Esophagus squamous epithelium (tissue), 4 donors: Measurements from ENCODE around the gene ASXL1.

Experiments used
- POLR2A ChIP-seq, 4 donors: fragments of 450-650 bp; IDR thresholded peaks; one replicate each; pipeline ENCODE4 v1.6.1; 2017; ENCODE audit warnings: antibody characterized with exemption in 4 of 4, mild to moderate bottlenecking in 4 of 4, moderate library complexity in 3 of 4
- TF ChIP-seq, protein P1 (sequence below), 6 experiments: fragments of 450-650 bp in 4 of 6; fragments of 200-600 bp in 2 of 6; sonication (generic) in 2 of 6; IDR thresholded peaks; one replicate each; pipeline ENCODE4 v1.5.1; 2016 to 2019; ENCODE audit warnings: antibody characterized with exemption in 6 of 6, mild to moderate bottlenecking in 4 of 6, moderate library complexity in 4 of 6

DNA sequence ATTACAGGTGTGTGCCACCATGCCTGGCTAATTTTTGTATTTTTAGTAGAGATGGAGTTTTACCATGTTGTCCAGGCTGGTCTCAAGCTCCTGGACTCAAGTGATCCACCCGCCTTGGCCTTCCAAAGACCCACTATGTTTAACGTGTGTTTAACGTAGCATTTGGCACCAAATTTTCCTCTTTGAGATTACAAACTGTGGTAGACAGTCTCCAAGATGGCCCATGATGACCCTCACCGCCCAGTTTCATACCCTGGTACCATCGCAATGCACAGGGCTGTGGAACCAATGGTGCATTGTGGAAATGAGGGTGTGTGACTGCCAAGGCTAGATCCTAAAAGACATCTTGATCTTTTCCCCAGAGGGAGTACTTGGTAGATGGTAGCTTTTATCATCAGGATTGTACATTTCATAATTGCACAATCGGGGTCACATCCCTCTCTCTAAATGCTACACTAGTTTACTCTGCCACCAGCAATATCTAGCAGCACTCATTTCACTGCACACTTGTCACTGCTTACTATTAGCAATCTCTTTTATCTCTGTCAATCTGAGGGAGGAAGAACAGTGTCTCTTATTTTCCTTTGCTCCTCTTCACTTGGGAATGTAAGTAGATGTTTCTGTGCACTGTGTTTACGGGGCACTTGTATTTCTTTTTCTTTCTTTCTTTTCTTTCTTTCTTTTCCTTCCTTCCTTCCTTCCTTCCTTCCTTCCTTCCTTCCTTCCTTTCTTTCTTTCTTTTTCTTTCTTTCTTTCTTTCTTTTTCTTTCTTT lies 130.1 kb downstream of the ASXL1 start:
- TF ChIP-seq, protein P1, sequence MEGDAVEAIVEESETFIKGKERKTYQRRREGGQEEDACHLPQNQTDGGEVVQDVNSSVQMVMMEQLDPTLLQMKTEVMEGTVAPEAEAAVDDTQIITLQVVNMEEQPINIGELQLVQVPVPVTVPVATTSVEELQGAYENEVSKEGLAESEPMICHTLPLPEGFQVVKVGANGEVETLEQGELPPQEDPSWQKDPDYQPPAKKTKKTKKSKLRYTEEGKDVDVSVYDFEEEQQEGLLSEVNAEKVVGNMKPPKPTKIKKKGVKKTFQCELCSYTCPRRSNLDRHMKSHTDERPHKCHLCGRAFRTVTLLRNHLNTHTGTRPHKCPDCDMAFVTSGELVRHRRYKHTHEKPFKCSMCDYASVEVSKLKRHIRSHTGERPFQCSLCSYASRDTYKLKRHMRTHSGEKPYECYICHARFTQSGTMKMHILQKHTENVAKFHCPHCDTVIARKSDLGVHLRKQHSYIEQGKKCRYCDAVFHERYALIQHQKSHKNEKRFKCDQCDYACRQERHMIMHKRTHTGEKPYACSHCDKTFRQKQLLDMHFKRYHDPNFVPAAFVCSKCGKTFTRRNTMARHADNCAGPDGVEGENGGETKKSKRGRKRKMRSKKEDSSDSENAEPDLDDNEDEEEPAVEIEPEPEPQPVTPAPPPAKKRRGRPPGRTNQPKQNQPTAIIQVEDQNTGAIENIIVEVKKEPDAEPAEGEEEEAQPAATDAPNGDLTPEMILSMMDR (IDR thresholded peaks at IDR 0.05), result no peak
- TF ChIP-seq POLR2A (IDR thresholded peaks at IDR 0.05), result no peak
